Measurements from ENCODE around the gene JOSD2. TPM values are rescaled to one million over a fixed set of nuclear protein-coding genes. Genes with fewer than 3 reads are reported as not detected.

The JOSD2 gene
- total RNA-seq, 1 experiment from 2014 or later, result 40.9 TPM

DNA sequence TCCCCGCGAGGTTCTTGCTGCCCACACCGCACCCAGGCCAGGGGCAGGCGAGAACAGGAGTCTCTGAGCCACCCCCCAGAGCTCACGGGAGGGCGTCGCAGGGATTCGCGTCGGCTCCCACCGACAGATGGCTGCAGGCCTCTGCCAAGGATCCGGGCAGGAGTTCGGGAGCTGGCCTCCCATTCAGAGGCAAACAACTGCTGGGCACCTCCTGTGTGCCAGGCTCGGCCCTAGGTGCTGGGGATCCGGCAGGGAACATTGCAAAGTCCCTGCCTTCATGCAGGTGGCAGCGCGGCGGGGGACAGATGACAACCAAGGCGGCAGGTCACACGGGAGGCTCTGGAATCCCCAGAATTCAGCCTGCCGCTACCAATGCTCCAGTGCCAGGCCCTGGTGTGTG, 32.0 kb upstream of the JOSD2 start:
- POLR2A ChIA-PET, result no interaction called here

More for the DNA sequence above, 32.0 kb upstream of the JOSD2 start:
- Histone ChIP-seq H3K9me2 (ENCODE audit: insufficient read depth) (no peaks in the 10 kb centered on the region), H3K9ac (ENCODE audit: low read length) (no peak overlapping the region), H3K4me1 (ENCODE audit: control insufficient read depth in 1 of 2, insufficient read depth in 2 of 2, low read length in 2 of 2) (no peaks in the 10 kb centered on the region), H3K36me3 (ENCODE audit: control insufficient read depth in 1 of 2, insufficient read depth in 2 of 2, low read length in 2 of 2) (no peaks in the 10 kb centered on the region), H3K79me2 (ENCODE audit: insufficient read depth, low read length) (no peaks in the 10 kb centered on the region), H3K4me3 (replicated peaks in 1 of 2; ENCODE audit: low read depth in 1 of 2, low read length in 2 of 2) (no peak overlapping the region), H3K27ac (ENCODE audit: low read depth, low read length) (no peak overlapping the region), H2AFZ (ENCODE audit: low read depth, low read length, poor library complexity, severe bottlenecking) (no peak overlapping the region), H3K27me3 (ENCODE audit: insufficient read depth, low read length) (no peaks in the 10 kb centered on the region), H3K4me2 (ENCODE audit: low read length) (no peak overlapping the region), H4K20me1 (ENCODE audit: insufficient read depth) (no peaks in the 10 kb centered on the region), H3K9me3 (ENCODE audit: control insufficient read depth in 1 of 2, insufficient read depth in 1 of 2, low read depth in 1 of 2, low read length in 2 of 2) (no peaks in the 10 kb centered on the region)
- BruUV-seq (replicated peaks), result no TSS peak
- DNase-seq (ENCODE audit: low read depth, low spot score) (no peak), ATAC-seq (no peak)
- intact Hi-C loops (cut with micrococcal nuclease), result no loop called here
- ChIA-PET CTCF (no interaction called here), RAD21 (ENCODE audit: low non-redundant PET in 1 of 2, low total read pairs in 2 of 2, uncharacterized antibody in 2 of 2, unreplicated experiment in 2 of 2) (no interaction called here)
- TF ChIP-seq, protein P1, sequence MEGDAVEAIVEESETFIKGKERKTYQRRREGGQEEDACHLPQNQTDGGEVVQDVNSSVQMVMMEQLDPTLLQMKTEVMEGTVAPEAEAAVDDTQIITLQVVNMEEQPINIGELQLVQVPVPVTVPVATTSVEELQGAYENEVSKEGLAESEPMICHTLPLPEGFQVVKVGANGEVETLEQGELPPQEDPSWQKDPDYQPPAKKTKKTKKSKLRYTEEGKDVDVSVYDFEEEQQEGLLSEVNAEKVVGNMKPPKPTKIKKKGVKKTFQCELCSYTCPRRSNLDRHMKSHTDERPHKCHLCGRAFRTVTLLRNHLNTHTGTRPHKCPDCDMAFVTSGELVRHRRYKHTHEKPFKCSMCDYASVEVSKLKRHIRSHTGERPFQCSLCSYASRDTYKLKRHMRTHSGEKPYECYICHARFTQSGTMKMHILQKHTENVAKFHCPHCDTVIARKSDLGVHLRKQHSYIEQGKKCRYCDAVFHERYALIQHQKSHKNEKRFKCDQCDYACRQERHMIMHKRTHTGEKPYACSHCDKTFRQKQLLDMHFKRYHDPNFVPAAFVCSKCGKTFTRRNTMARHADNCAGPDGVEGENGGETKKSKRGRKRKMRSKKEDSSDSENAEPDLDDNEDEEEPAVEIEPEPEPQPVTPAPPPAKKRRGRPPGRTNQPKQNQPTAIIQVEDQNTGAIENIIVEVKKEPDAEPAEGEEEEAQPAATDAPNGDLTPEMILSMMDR (IDR thresholded peaks at IDR 0.05 in 2 of 3, conservative IDR thresholded peaks at IDR 0.05 in 1 of 3; ENCODE audit: borderline replicate concordance in 1 of 3, insufficient read depth in 1 of 3, low read depth in 2 of 3, low read length in 2 of 3), result no peak
- TF ChIP-seq ELF1 (IDR thresholded peaks at IDR 0.05; ENCODE audit: borderline replicate concordance, low read depth) (no peak), EZH2phosphoT487 (IDR thresholded peaks at IDR 0.05; ENCODE audit: borderline replicate concordance) (no peak), JUND (IDR thresholded peaks at IDR 0.05) (no peak), CBX3 (IDR thresholded peaks at IDR 0.05; ENCODE audit: low read depth) (no peak), SP1 (IDR thresholded peaks at IDR 0.05; ENCODE audit: low read depth) (no peak), EZH2 (IDR thresholded peaks at IDR 0.05) (no peak), FOSL1 (IDR thresholded peaks at IDR 0.05; ENCODE audit: low read depth) (no peak), YY1 (IDR thresholded peaks at IDR 0.05; ENCODE audit: extremely low read depth, insufficient replicate concordance, low read depth, low read length) (no peak), TCF7L2 (IDR thresholded peaks at IDR 0.05; ENCODE audit: borderline replicate concordance, extremely low read depth, insufficient read depth, insufficient read length) (no peak), CEBPB (IDR thresholded peaks at IDR 0.05; ENCODE audit: low read depth) (no peak), SRF (IDR thresholded peaks at IDR 0.05; ENCODE audit: low read depth) (no peak), ZFX (IDR thresholded peaks at IDR 0.05) (no peak)
- TF ChIP-seq, protein P2, sequence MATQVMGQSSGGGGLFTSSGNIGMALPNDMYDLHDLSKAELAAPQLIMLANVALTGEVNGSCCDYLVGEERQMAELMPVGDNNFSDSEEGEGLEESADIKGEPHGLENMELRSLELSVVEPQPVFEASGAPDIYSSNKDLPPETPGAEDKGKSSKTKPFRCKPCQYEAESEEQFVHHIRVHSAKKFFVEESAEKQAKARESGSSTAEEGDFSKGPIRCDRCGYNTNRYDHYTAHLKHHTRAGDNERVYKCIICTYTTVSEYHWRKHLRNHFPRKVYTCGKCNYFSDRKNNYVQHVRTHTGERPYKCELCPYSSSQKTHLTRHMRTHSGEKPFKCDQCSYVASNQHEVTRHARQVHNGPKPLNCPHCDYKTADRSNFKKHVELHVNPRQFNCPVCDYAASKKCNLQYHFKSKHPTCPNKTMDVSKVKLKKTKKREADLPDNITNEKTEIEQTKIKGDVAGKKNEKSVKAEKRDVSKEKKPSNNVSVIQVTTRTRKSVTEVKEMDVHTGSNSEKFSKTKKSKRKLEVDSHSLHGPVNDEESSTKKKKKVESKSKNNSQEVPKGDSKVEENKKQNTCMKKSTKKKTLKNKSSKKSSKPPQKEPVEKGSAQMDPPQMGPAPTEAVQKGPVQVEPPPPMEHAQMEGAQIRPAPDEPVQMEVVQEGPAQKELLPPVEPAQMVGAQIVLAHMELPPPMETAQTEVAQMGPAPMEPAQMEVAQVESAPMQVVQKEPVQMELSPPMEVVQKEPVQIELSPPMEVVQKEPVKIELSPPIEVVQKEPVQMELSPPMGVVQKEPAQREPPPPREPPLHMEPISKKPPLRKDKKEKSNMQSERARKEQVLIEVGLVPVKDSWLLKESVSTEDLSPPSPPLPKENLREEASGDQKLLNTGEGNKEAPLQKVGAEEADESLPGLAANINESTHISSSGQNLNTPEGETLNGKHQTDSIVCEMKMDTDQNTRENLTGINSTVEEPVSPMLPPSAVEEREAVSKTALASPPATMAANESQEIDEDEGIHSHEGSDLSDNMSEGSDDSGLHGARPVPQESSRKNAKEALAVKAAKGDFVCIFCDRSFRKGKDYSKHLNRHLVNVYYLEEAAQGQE (IDR thresholded peaks at IDR 0.05; ENCODE audit: low read depth), result no peak
- TF ChIP-seq, protein P3, sequence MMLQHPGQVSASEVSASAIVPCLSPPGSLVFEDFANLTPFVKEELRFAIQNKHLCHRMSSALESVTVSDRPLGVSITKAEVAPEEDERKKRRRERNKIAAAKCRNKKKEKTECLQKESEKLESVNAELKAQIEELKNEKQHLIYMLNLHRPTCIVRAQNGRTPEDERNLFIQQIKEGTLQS (IDR thresholded peaks at IDR 0.05), result no peak

Measured in HCT116 (cell line).